K562 (cell line): ENCODE measurements around the gene ARHGAP22. TPM values are rescaled to one million over a fixed set of nuclear protein-coding genes. Genes with fewer than 3 reads are reported as not detected.

Experiments used
- CEBPZ ChIP-seq: fragments of 150-350 bp; IDR thresholded peaks from 2 replicates; pipeline ENCODE4 v1.6.1; 2014; ENCODE audit warnings: low read depth, mild to moderate bottlenecking, low read length, borderline replicate concordance
- FOXO4 ChIP-seq: fragments of 450-650 bp; formaldehyde crosslinking; IDR thresholded peaks from 2 replicates; pipeline ENCODE4 v1.4.0; 2020; ENCODE audit warnings: mild to moderate bottlenecking, moderate library complexity
- HNRNPL ChIP-seq: fragments of 200-400 bp; formaldehyde crosslinking; IDR thresholded peaks from 2 replicates; pipeline ENCODE4 v1.6.1; 2017; ENCODE audit warnings: low read depth, mild to moderate bottlenecking, low read length
- LARP7 ChIP-seq: fragments of 450-650 bp; IDR thresholded peaks from 2 replicates; pipeline ENCODE4 v1.6.1; 2016
- NBN ChIP-seq: fragments of 450-650 bp; IDR thresholded peaks from 2 replicates; pipeline ENCODE4 v1.6.1; 2016; ENCODE audit warnings: low read depth, mild to moderate bottlenecking
- NCOR1 ChIP-seq: fragments of 450-650 bp; IDR thresholded peaks from 2 replicates; pipeline ENCODE4 v1.6.1; 2016; ENCODE audit warnings: mild to moderate bottlenecking, moderate library complexity
- NFIX ChIP-seq: fragments of 250-450 bp; sonication (Bioruptor Pico); IDR thresholded peaks from 2 replicates; pipeline ENCODE4 v1.4.0; 2020; ENCODE audit warnings: low read depth, mild to moderate bottlenecking, moderate library complexity
- PHB ChIP-seq: fragments of 250-450 bp; sonication (Bioruptor Pico); IDR thresholded peaks from 2 replicates; pipeline ENCODE4 v1.5.0; 2021
- POU5F1 ChIP-seq: fragments of 150-350 bp; IDR thresholded peaks from 2 replicates; pipeline ENCODE4 v1.6.1; 2014; ENCODE audit warnings: borderline replicate concordance, low read length, low read depth, mild to moderate bottlenecking; ENCODE audit not compliant: partially characterized antibody
- ZBTB2 ChIP-seq: fragments of 450-650 bp; IDR thresholded peaks from 2 replicates; pipeline ENCODE4 v1.6.1; 2016; ENCODE audit warnings: antibody characterized with exemption
- ZMIZ1 ChIP-seq, 2 experiments: fragments of 150-350 bp in 1 of 2; IDR thresholded peaks; 2 replicates each; pipeline ENCODE4 v1.6.1; 2012 to 2016; ENCODE audit warnings: low read depth in 2 of 2, low read length in 2 of 2, mild to moderate bottlenecking in 1 of 2, moderate library complexity in 1 of 2
- ZNF134 ChIP-seq: fragments of 250-450 bp; sonication (Bioruptor Pico); conservative IDR thresholded peaks from 2 replicates; pipeline ENCODE4 v1.4.0; 2020
- ZNF280A ChIP-seq: fragments of 450-650 bp; IDR thresholded peaks from 2 replicates; pipeline ENCODE4 v1.6.1; 2018; ENCODE audit warnings: mild to moderate bottlenecking, low read depth; ENCODE audit not compliant: partially characterized antibody
- ZNF354B ChIP-seq: fragments of 250-450 bp; sonication (Bioruptor Pico); IDR thresholded peaks from 2 replicates; pipeline ENCODE4 v1.4.0; 2020
- ZNF695 ChIP-seq: fragments of 450-650 bp; formaldehyde crosslinking; IDR thresholded peaks from 2 replicates; pipeline ENCODE4 v1.4.0; 2020; ENCODE audit warnings: mild to moderate bottlenecking, moderate library complexity
- ZNF830 ChIP-seq: fragments of 250-450 bp; sonication (Bioruptor Pico); IDR thresholded peaks from 2 replicates; pipeline ENCODE4 v1.5.0; 2021; ENCODE audit warnings: mild to moderate bottlenecking
- polyA plus RNA-seq, 8 experiments: library from polyadenylated mRNA; depleted of rRNA in 4 of 8; stranded (reverse) in 5 of 8; unstranded in 3 of 8; fragments of >200 nt; fragmentation: Nextera tagmentation in 2 of 8; fragmentation: Illumina TruSeq in 1 of 8; extraction: Ambion mirVana in 2 of 8; extraction: Trizol in 1 of 8; gene quantifications; 2 replicates each; pipeline versions ENCODE4 v1.2.1 to v1.2.3, GENCODE V29; 2011 to 2014; ENCODE audit warnings: inconsistent platforms in 1 of 8, missing spikeins in 1 of 8
- total RNA-seq, 7 experiments: library from RNA; depleted of rRNA in 6 of 7; stranded (reverse); fragments of >200 nt in 6 of 7; fragmentation: Illumina TruSeq in 2 of 7; extraction: Trizol in 2 of 7; gene quantifications; 2 replicates each; pipeline versions ENCODE4 v1.2.1 to v1.2.3, GENCODE V29; 2011 to 2021; ENCODE audit warnings: low replicate concordance in 1 of 7

ARHGAP22 gene
- total and polyA plus RNA-seq, 9 of the 15 experiments (the other 6 are each of a cell fraction or from before 2014, with no cell fraction given): 1.3 to 28.1 (median 12.7) TPM

GRCh38 chr10:48468130-48468790 lies 136.6 kb downstream of the ARHGAP22 start (continued):
- TF ChIP-seq ZBTB2 (peak; percentile 86), NCOR1 (peak; percentile 92), POU5F1 (no peak), FOXO4 (no peak), PHB (CRISPR knock-in tag) (no peak), NFIX (CRISPR knock-in tag) (no peak), CEBPZ (no peak), NBN (no peak; the same call in 1 of the 2 replicates), ZNF134 (CRISPR knock-in tag) (no peak), ZNF830 (CRISPR knock-in tag) (no peak), LARP7 (no peak), ZMIZ1 (IDR thresholded peaks at IDR 0.05; ENCODE audit: low read depth in 2 of 2, low read length in 2 of 2) (peak in 1 of 2 experiments; percentile 62; a peak in 1 of 4 replicates), ZNF280A (no peak), HNRNPL (no peak), ZNF695 (CRISPR knock-in tag) (no peak), ZNF354B (CRISPR knock-in tag) (no peak)
- TF ChIP-seq, all 486 proteins: peak for 99
